Measurements from ENCODE around the gene KRT6B.

DNA sequence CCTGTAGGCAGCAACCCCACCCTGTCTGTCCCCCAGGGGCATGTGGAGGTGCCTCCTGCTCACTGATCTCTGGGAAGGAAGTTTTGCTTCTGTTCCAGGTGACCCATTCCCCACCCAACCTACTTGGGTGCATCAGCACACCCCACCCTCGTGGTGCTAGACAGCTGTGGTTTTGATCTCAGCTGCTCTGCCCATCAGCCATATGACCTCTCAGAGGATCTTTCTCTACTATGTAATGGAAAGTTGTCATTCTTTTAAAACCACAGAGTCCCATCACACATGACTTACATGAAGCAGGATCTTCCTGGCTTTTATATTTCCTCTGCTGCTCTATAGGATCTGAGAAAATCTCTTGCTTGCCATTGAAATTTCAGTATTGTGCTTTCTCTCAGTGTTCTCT, 32.3 kb downstream of the KRT6B start:
- TF ChIP-seq GATA2 (IDR thresholded peaks at IDR 0.05; ENCODE audit: insufficient read depth, insufficient read length, low read depth, low read length) (no peak), POLR2A (IDR thresholded peaks at IDR 0.05; ENCODE audit: low read depth, low read length) (no peak), POLR2AphosphoS5 (IDR thresholded peaks at IDR 0.05; ENCODE audit: insufficient read depth, low read depth, low read length) (no peak), EZH2 (IDR thresholded peaks at IDR 0.05; ENCODE audit: borderline replicate concordance, low read depth, low read length, severe bottlenecking) (no peak), FOS (IDR thresholded peaks at IDR 0.05; ENCODE audit: borderline replicate concordance, insufficient read depth, low read length) (no peak), MYC (IDR thresholded peaks at IDR 0.05; ENCODE audit: low read depth, low read length) (no peak), JUN (IDR thresholded peaks at IDR 0.05; ENCODE audit: borderline replicate concordance, insufficient read depth, insufficient read length, low read depth) (no peak)
- TF ChIP-seq, protein P1, sequence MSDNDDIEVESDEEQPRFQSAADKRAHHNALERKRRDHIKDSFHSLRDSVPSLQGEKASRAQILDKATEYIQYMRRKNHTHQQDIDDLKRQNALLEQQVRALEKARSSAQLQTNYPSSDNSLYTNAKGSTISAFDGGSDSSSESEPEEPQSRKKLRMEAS (IDR thresholded peaks at IDR 0.05; ENCODE audit: insufficient read depth, insufficient read length), result no peak
- TF ChIP-seq, protein P2, sequence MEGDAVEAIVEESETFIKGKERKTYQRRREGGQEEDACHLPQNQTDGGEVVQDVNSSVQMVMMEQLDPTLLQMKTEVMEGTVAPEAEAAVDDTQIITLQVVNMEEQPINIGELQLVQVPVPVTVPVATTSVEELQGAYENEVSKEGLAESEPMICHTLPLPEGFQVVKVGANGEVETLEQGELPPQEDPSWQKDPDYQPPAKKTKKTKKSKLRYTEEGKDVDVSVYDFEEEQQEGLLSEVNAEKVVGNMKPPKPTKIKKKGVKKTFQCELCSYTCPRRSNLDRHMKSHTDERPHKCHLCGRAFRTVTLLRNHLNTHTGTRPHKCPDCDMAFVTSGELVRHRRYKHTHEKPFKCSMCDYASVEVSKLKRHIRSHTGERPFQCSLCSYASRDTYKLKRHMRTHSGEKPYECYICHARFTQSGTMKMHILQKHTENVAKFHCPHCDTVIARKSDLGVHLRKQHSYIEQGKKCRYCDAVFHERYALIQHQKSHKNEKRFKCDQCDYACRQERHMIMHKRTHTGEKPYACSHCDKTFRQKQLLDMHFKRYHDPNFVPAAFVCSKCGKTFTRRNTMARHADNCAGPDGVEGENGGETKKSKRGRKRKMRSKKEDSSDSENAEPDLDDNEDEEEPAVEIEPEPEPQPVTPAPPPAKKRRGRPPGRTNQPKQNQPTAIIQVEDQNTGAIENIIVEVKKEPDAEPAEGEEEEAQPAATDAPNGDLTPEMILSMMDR (IDR thresholded peaks at IDR 0.05; ENCODE audit: extremely low read depth in 1 of 2, insufficient read depth in 1 of 2, low read depth in 1 of 2, low read length in 2 of 2), result no peak
